GM12875 (cell line): ENCODE measurements around the gene CPN2.

Source experiments
- H3K4me3 ChIP-seq: one replicate; pipeline ENCODE4 v1.5.1; 2011; ENCODE audit warnings: low read depth, low read length, control low read depth
- CTCF ChIP-seq: IDR thresholded peaks from 2 replicates; pipeline ENCODE4 v1.5.1; 2011; ENCODE audit warnings: low read depth, mild to moderate bottlenecking, control low read depth, inconsistent platforms, low read length, moderate library complexity, borderline replicate concordance; ENCODE audit not compliant: insufficient read depth

CPN2 gene

GRCh38 chr3:194381460-194381875, 30.3 kb upstream of the CPN2 start:
- no peak overlapping the region for H3K4me3 ChIP-seq
- no peak for TF ChIP-seq CTCF

GRCh38 chr3:194380326-194380725, 29.2 kb upstream of the CPN2 start:
- TF ChIP-seq CTCF, result no peak
- H3K4me3 ChIP-seq, result no peak overlapping the region

GRCh38 chr3:194379651-194380050, 28.5 kb upstream of the CPN2 start:
- no peak for TF ChIP-seq CTCF
- H3K4me3 ChIP-seq, result no peak overlapping the region

- no peak for TF ChIP-seq CTCF
Observed at GRCh38 chr3:194379231-194379630, 28.1 kb upstream of the CPN2 start.

GRCh38 chr3:194377708-194378107, 26.6 kb upstream of the CPN2 start:
- H3K4me3 ChIP-seq, result no peak overlapping the region
- TF ChIP-seq CTCF, result no peak

More at GRCh38 chr3:194379231-194379630, 28.1 kb upstream of the CPN2 start:
- no peak overlapping the region for H3K4me3 ChIP-seq

- TF ChIP-seq CTCF, result no peak
- no peak overlapping the region for H3K4me3 ChIP-seq
Observed at GRCh38 chr3:194376241-194376560, 25.1 kb upstream of the CPN2 start.

- no peak overlapping the region for H3K4me3 ChIP-seq
- no peak for TF ChIP-seq CTCF
Observed at GRCh38 chr3:194375473-194376240, 24.5 kb upstream of the CPN2 start.
